Measurements from ENCODE around the gene MOSPD3. TPM values are rescaled to one million over a fixed set of nuclear protein-coding genes. Genes with fewer than 3 reads are reported as not detected.
"Not testable (repeated sequence)": the region's sequence is repeated elsewhere in the genome, so short reads cannot be mapped to it uniquely, and the experiment has no call there.

The MOSPD3 gene
- 28.3 TPM for polyA plus RNA-seq (2013, experiment 1 of 2; ENCODE audit: insufficient read length)
- polyA plus RNA-seq (2013, experiment 2 of 2; ENCODE audit: insufficient read length), result 25.0 TPM

GRCh38 chr7:100611983-100612729 is at the start of gene MOSPD3:
Gene MOSPD3 (plus strand): TSS chr7:100612540. CDS start chr7:100612792, 252 bp downstream.
- DNase-seq, result peak; percentile 100

GRCh38 chr7:100563100-100563564 is 49.2 kb upstream of the MOSPD3 start:
- DNase-seq, result no peak

GRCh38 chr7:100563809-100564400 is 48.4 kb upstream of the MOSPD3 start:
- DNase-seq, result peak; percentile 65

- not testable (repeated sequence) for DNase-seq
Observed at GRCh38 chr7:100564405-100564804, 47.9 kb upstream of the MOSPD3 start.

- DNase-seq, result no peak
Observed at GRCh38 chr7:100565133-100565571, 47.2 kb upstream of the MOSPD3 start.

GRCh38 chr7:100566018-100566531 is 46.3 kb upstream of the MOSPD3 start:
- no peak for DNase-seq

GRCh38 chr7:100567031-100567730 is 45.2 kb upstream of the MOSPD3 start:
- DNase-seq, result peak; percentile 15

GRCh38 chr7:100567751-100568175 is 44.6 kb upstream of the MOSPD3 start:
- no peak for DNase-seq

- DNase-seq, result no peak
Observed at GRCh38 chr7:100568176-100568895, 44.0 kb upstream of the MOSPD3 start.

GRCh38 chr7:100568896-100569844 is 43.2 kb upstream of the MOSPD3 start:
- DNase-seq, result peak; percentile 32

GRCh38 chr7:100570954-100571828 is 41.1 kb upstream of the MOSPD3 start:
- peak; percentile 48 for DNase-seq

GRCh38 chr7:100571829-100572116 is 40.6 kb upstream of the MOSPD3 start:
- DNase-seq, result no peak

GRCh38 chr7:100572281-100572948 is 39.9 kb upstream of the MOSPD3 start:
- DNase-seq, result no peak

- DNase-seq, result no peak
Observed at GRCh38 chr7:100572949-100573675, 39.2 kb upstream of the MOSPD3 start.

GRCh38 chr7:100573691-100574361 is 38.5 kb upstream of the MOSPD3 start, which contains the start of gene SAP25:
Gene SAP25 (minus strand): TSS chr7:100573900. CDS start chr7:100573742, 158 bp downstream.
- no peak for DNase-seq

- no peak for DNase-seq
Observed at GRCh38 chr7:100574362-100575205, 37.8 kb upstream of the MOSPD3 start.

GRCh38 chr7:100575206-100575631 is 37.1 kb upstream of the MOSPD3 start:
- no peak for DNase-seq
